ENCODE data around the gene LRRC25.
"Not testable (repeated sequence)": the region's sequence is repeated elsewhere in the genome, so short reads cannot be mapped to it uniquely, and the experiment has no call there.

GRCh38 chr19:18348818-18349339 lies 48.5 kb downstream of the LRRC25 start:
- not testable (repeated sequence) for TF ChIP-seq CTCF (IDR thresholded peaks at IDR 0.05; ENCODE audit: extremely low read depth in 1 of 2, insufficient read depth in 1 of 2, low read depth in 1 of 2, low read length in 2 of 2); MYC (IDR thresholded peaks at IDR 0.05; ENCODE audit: low read depth, low read length); POLR2A (IDR thresholded peaks at IDR 0.05; ENCODE audit: low read depth, low read length); MAX (IDR thresholded peaks at IDR 0.05; ENCODE audit: insufficient read depth, insufficient read length); EZH2 (IDR thresholded peaks at IDR 0.05; ENCODE audit: borderline replicate concordance, low read depth, low read length, severe bottlenecking); POLR2AphosphoS5 (IDR thresholded peaks at IDR 0.05; ENCODE audit: insufficient read depth, low read depth, low read length)

All from endothelial cell of umbilical vein (primary cell).